Measurements from ENCODE around the gene C1QTNF8. TPM values are rescaled to one million over a fixed set of nuclear protein-coding genes. Genes with fewer than 3 reads are reported as not detected.

C1QTNF8 gene
- total and polyA plus RNA-seq, 2 donors (not counting 1 experiment from before 2014, with no cell fraction given): not detected

DNA sequence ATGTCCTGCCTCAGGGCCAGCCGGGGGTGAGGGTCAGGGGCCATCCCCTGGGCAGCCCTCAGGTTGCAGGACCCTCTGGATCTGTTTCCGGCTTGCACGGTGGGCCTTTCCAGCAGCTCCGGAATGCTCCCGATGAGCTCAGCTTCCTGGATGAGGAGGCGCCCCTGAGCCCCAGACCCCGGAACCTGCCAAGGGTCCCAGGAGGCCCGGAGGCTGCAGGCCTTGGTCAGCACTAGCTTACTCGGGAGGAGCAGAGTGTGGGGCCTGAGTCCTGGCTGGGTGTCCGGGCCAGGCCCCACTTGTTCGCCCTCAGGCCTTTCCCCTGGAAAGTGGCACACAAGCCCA, 7.6 kb upstream of the C1QTNF8 start:
- Histone ChIP-seq H3K79me2 (ENCODE audit: control insufficient read depth, insufficient read depth, low read length) (no peaks in the 10 kb centered on the region), H3K9me3 (ENCODE audit: control extremely low read depth in 1 of 3, control insufficient read depth in 2 of 3, insufficient read depth in 1 of 3, low read length in 2 of 3) (peaks cover 0 to 1% (median 0%) of the 10 kb centered on the region in 3 donors), H3K27me3 (replicated peaks in 1 of 4; ENCODE audit: control extremely low read depth in 1 of 4, control insufficient read depth in 3 of 4, insufficient read depth in 4 of 4, low read length in 3 of 4) (peaks cover 0 to 36% (median 5%) of the 10 kb centered on the region in 4 experiments), H4K20me1 (ENCODE audit: control insufficient read depth, insufficient read depth, low read length, poor library complexity, severe bottlenecking) (no peaks in the 10 kb centered on the region), H3K4me3 (ENCODE audit: control extremely low read depth in 1 of 5, extremely low read depth in 1 of 5, insufficient read depth in 1 of 5, low read depth in 2 of 5, low read length in 4 of 5) (no peak overlapping the region), H3K4me1 (ENCODE audit: control insufficient read depth in 2 of 2, insufficient read depth in 2 of 2, low read length in 2 of 2) (peaks cover 8 to 10% of the 10 kb centered on the region in 2 donors), H3K9ac (ENCODE audit: low read length) (no peak overlapping the region), H3K27ac (ENCODE audit: low read length in 2 of 2) (no peak overlapping the region), H2AFZ (ENCODE audit: insufficient read depth, low read depth, low read length, poor library complexity, severe bottlenecking) (no peak overlapping the region), H3K36me3 (replicated peaks in 1 of 2; ENCODE audit: control extremely low read depth in 1 of 2, control insufficient read depth in 1 of 2, extremely low read depth in 1 of 2, insufficient read depth in 2 of 2, low read length in 1 of 2) (no peaks in the 10 kb centered on the region), H3K4me2 (replicated peaks; ENCODE audit: low read depth, low read length, poor library complexity, severe bottlenecking) (no peak overlapping the region)
- Mint-ChIP-seq H3K4me1 (no peaks in the 10 kb centered on the region), H3K27ac (no peak overlapping the region), H3K27me3 (peaks cover 4% of the 10 kb centered on the region), H3K9me3 (ENCODE audit: insufficient read depth) (no peaks in the 10 kb centered on the region), H3K4me3 (no peak overlapping the region)
- WGBS (ENCODE audit: insufficient coverage): 24% methylated on average over 11 of the region's 11 CpGs
- CTCF ChIA-PET: interaction anchor here (1.5 kb wide), 1 partner anchor 391 kb away, joined by 7 read pairs; no protein-coding TSS in a partner anchor
- DNase-seq (no peak), ATAC-seq (ENCODE audit: low read depth) (no peak)
- POLR2A ChIA-PET: no interaction called here
- intact Hi-C loops (cut with micrococcal nuclease): loop anchor here (2.0 kb wide), 1 partner anchor 393 kb away; no protein-coding TSS in a partner anchor
- TF ChIP-seq EZH2 (IDR thresholded peaks at IDR 0.05; ENCODE audit: borderline replicate concordance, insufficient read depth, low read depth, low read length, poor library complexity, severe bottlenecking): no peak

DNA sequence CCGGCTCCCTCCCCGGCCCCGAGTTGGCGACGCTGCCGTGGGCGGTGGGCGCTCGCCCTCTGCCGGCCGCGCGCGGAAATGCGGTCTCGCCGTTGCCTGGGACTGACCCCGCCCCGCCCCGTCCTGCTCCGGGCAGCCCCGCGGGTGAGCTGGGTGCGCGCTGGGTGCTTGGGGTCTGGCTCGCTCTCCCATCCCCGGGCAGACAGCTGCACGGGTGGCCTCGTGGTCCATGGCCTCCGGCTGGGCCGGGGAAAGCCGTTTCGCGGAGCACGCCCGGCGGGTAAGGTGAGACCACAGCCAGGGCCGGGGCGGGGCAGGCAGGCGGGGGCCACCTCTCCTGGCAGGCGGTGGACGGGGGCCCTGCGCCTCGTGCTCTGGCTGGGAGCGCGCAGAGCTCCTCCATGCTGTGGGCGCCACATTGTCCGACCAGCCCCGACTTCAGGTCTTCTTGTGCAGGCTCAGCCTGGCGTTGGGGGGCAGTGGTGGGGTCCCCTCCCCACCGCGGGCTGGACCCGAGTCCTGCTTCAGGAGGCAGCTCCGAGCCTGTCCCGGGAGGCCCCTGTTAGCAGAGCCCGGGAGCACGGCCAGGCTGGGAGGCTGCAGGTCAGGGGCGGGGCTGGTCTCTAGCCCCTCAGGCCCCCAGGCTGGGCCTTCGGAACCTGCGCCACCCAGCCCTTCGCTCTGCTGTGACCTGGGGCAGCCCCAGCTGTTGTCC, 7.0 kb upstream of the C1QTNF8 start:
- Mint-ChIP-seq H3K9me3 (ENCODE audit: insufficient read depth) (no peaks in the 10 kb centered on the region), H3K4me1 (no peaks in the 10 kb centered on the region), H3K27me3 (peaks cover 4% of the 10 kb centered on the region), H3K4me3 (no peak overlapping the region), H3K27ac (no peak overlapping the region)
- peaks cover 8 to 10% of the 10 kb centered on the region in 2 donors for H3K4me1 ChIP-seq (ENCODE audit: control insufficient read depth in 2 of 2, insufficient read depth in 2 of 2, low read length in 2 of 2)
- TF ChIP-seq, protein P1, sequence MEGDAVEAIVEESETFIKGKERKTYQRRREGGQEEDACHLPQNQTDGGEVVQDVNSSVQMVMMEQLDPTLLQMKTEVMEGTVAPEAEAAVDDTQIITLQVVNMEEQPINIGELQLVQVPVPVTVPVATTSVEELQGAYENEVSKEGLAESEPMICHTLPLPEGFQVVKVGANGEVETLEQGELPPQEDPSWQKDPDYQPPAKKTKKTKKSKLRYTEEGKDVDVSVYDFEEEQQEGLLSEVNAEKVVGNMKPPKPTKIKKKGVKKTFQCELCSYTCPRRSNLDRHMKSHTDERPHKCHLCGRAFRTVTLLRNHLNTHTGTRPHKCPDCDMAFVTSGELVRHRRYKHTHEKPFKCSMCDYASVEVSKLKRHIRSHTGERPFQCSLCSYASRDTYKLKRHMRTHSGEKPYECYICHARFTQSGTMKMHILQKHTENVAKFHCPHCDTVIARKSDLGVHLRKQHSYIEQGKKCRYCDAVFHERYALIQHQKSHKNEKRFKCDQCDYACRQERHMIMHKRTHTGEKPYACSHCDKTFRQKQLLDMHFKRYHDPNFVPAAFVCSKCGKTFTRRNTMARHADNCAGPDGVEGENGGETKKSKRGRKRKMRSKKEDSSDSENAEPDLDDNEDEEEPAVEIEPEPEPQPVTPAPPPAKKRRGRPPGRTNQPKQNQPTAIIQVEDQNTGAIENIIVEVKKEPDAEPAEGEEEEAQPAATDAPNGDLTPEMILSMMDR (IDR thresholded peaks at IDR 0.05): peak; percentile 69
- TF ChIP-seq EZH2 (IDR thresholded peaks at IDR 0.05; ENCODE audit: borderline replicate concordance, insufficient read depth, low read depth, low read length, poor library complexity, severe bottlenecking): no peak
- peak overlapping the region; percentile 66 for H2AFZ ChIP-seq (ENCODE audit: insufficient read depth, low read depth, low read length, poor library complexity, severe bottlenecking)
- H3K27ac ChIP-seq (ENCODE audit: low read length in 2 of 2): no peak overlapping the region
- peaks cover 0 to 36% (median 5%) of the 10 kb centered on the region in 4 experiments for H3K27me3 ChIP-seq (replicated peaks in 1 of 4; ENCODE audit: control extremely low read depth in 1 of 4, control insufficient read depth in 3 of 4, insufficient read depth in 4 of 4, low read length in 3 of 4)
- H3K9ac ChIP-seq (ENCODE audit: low read length): no peak overlapping the region
- ATAC-seq (ENCODE audit: low read depth): peak; percentile 85
- DNase-seq: peak; percentile 76
- no peaks in the 10 kb centered on the region for H3K36me3 ChIP-seq (replicated peaks in 1 of 2; ENCODE audit: control extremely low read depth in 1 of 2, control insufficient read depth in 1 of 2, extremely low read depth in 1 of 2, insufficient read depth in 2 of 2, low read length in 1 of 2)
- H4K20me1 ChIP-seq (ENCODE audit: control insufficient read depth, insufficient read depth, low read length, poor library complexity, severe bottlenecking): no peaks in the 10 kb centered on the region
- peak overlapping the region; percentile 86 for H3K4me2 ChIP-seq (replicated peaks; ENCODE audit: low read depth, low read length, poor library complexity, severe bottlenecking)
- WGBS (ENCODE audit: insufficient coverage): 6% methylated on average over 56 of the region's 61 CpGs
- peak overlapping the region in 2 of 5 experiments; percentile 15 to 19 for H3K4me3 ChIP-seq (ENCODE audit: control extremely low read depth in 1 of 5, extremely low read depth in 1 of 5, insufficient read depth in 1 of 5, low read depth in 2 of 5, low read length in 4 of 5)
- POLR2A ChIA-PET: no interaction called here
- no peaks in the 10 kb centered on the region for H3K79me2 ChIP-seq (ENCODE audit: control insufficient read depth, insufficient read depth, low read length)
- no peaks in the 10 kb centered on the region for H3K9me3 ChIP-seq (ENCODE audit: control extremely low read depth in 1 of 3, control insufficient read depth in 2 of 3, insufficient read depth in 1 of 3, low read length in 2 of 3)
- intact Hi-C loops (cut with micrococcal nuclease): loop anchor here (2.0 kb wide), 1 partner anchor 392 kb away; no protein-coding TSS in a partner anchor
- CTCF ChIA-PET: interaction anchor here (1.2 to 1.5 kb wide), 2 partner anchors 8 to 391 kb away, joined by 3 to 7 read pairs; no protein-coding TSS in a partner anchor

All from B cell (primary cell).